Keratinocyte (primary cell): ENCODE measurements around the gene SLC41A1.

Experiments
- CTCF ChIP-seq, 3 experiments: IDR thresholded peaks in 1 of 3; conservative IDR thresholded peaks in 1 of 3; optimal IDR thresholded peaks in 1 of 3; 2 replicates in 2 of 3; 3 replicates in 1 of 3; pipeline versions ENCODE3 to v1.5.1; 2011; ENCODE audit warnings: low read length in 3 of 3, mild to moderate bottlenecking in 3 of 3, moderate library complexity in 2 of 3, control low read depth in 1 of 3, inconsistent platforms in 1 of 3; ENCODE audit not compliant: insufficient read depth in 2 of 3; ENCODE audit errors: extremely low read depth in 1 of 3
- EZH2 ChIP-seq: IDR thresholded peaks from one replicate; pipeline ENCODE4 v1.6.1; 2012; ENCODE audit warnings: inconsistent platforms, mild to moderate bottlenecking, low read length, moderate library complexity

- TF ChIP-seq CTCF (optimal IDR thresholded peaks at IDR 0.05 in 1 of 3, IDR thresholded peaks at IDR 0.05 in 1 of 3, conservative IDR thresholded peaks at IDR 0.05 in 1 of 3; ENCODE audit: extremely low read depth in 1 of 3, insufficient read depth in 2 of 3, low read length in 3 of 3) (no peak), EZH2 (no peak)
Measured at GRCh38 chr1:205792961-205793673, 19.9 kb downstream of the SLC41A1 start.
